Neural cell (in vitro differentiated cells): ENCODE results near the gene STXBP2. TPM values are rescaled to one million over a fixed set of nuclear protein-coding genes. Genes with fewer than 3 reads are reported as not detected.

ENCODE experiments used
- H2AFZ ChIP-seq: fragments of 200-600, 300-800 bp; sonication (generic), shearing (Covaris generic); 2 replicates; pipeline ENCODE4 v1.6.0; 2014; ENCODE audit warnings: low read depth, mild to moderate bottlenecking, antibody characterized with exemption, low read length, moderate library complexity
- H3F3A ChIP-seq: fragments of 200-600 bp; shearing (Covaris generic); 2 replicates; pipeline ENCODE4 v1.6.1; 2016; ENCODE audit warnings: mild to moderate bottlenecking, moderate library complexity, mixed read lengths, antibody characterized with exemption, low read length; ENCODE audit not compliant: insufficient read depth, poor library complexity, severe bottlenecking
- H3K27ac ChIP-seq: fragments of 200-600, 300-800 bp; sonication (generic), shearing (Covaris generic); 2 replicates; pipeline ENCODE4 v1.5.1; 2014; ENCODE audit warnings: mild to moderate bottlenecking, low read length, moderate library complexity
- H3K27me3 ChIP-seq: fragments of 300-800, 200-600 bp; sonication (generic), shearing (Covaris generic); 2 replicates; pipeline ENCODE4 v1.6.0; 2014; ENCODE audit warnings: mild to moderate bottlenecking, low read depth, low read length, moderate library complexity; ENCODE audit not compliant: insufficient read depth
- H3K36me3 ChIP-seq: fragments of 300-800, 200-600 bp; sonication (generic), shearing (Covaris generic); 2 replicates; pipeline ENCODE4 v1.5.1; 2014; ENCODE audit warnings: mild to moderate bottlenecking, antibody characterized with exemption, low read length, moderate library complexity; ENCODE audit not compliant: insufficient read depth
- H3K4me2 ChIP-seq: fragments of 300-800, 200-600 bp; sonication (generic), shearing (Covaris generic); 2 replicates; pipeline ENCODE4 v1.6.0; 2014; ENCODE audit warnings: mild to moderate bottlenecking, low read length
- H3K4me3 ChIP-seq: fragments of 300-800, 200-600 bp; sonication (generic), shearing (Covaris generic); 2 replicates; pipeline ENCODE4 v1.5.1; 2014; ENCODE audit warnings: mild to moderate bottlenecking, low read length, moderate library complexity
- H3K79me2 ChIP-seq: fragments of 200-600 bp; shearing (Covaris generic); replicated peaks from 2 replicates; pipeline ENCODE4 v1.6.0; 2014; ENCODE audit warnings: mild to moderate bottlenecking, low read length, moderate library complexity; ENCODE audit not compliant: insufficient read depth
- H3K9ac ChIP-seq: fragments of 300-800, 200-600 bp; sonication (generic), shearing (Covaris generic); 2 replicates; pipeline ENCODE4 v1.6.1; 2016; ENCODE audit warnings: mild to moderate bottlenecking, low read length, mixed read lengths
- H3K9me2 ChIP-seq: fragments of 200-600 bp; shearing (Covaris generic); 2 replicates; pipeline ENCODE4 v1.6.1; 2016; ENCODE audit warnings: mild to moderate bottlenecking, low read length, mixed read lengths; ENCODE audit not compliant: insufficient read depth
- H3K9me3 ChIP-seq: fragments of 200-600, 300-800 bp; sonication (generic), shearing (Covaris generic); 2 replicates; pipeline ENCODE4 v1.6.1; 2016; ENCODE audit warnings: mild to moderate bottlenecking, mixed run types, low read length, moderate library complexity, mixed read lengths
- H4K20me1 ChIP-seq: fragments of 200-600 bp; shearing (Covaris generic); 2 replicates; pipeline ENCODE4 v1.6.1; 2016; ENCODE audit warnings: mild to moderate bottlenecking, mixed run types; ENCODE audit not compliant: insufficient read depth
- EP300 ChIP-seq: fragments of 450-650 bp; conservative IDR thresholded peaks from 2 replicates; pipeline ENCODE4 v1.6.1; 2014; ENCODE audit warnings: antibody characterized with exemption, mild to moderate bottlenecking, moderate library complexity; ENCODE audit not compliant: poor library complexity, severe bottlenecking
- EZH2 ChIP-seq: fragments of 200-600, 300-800 bp; shearing (Covaris generic), sonication (generic); IDR thresholded peaks from 2 replicates; pipeline ENCODE4 v1.6.1; 2014; ENCODE audit warnings: antibody characterized with exemption, low read length, borderline replicate concordance, mild to moderate bottlenecking; ENCODE audit not compliant: insufficient read depth, poor library complexity, severe bottlenecking
- MXI1 ChIP-seq: fragments of 450-650 bp; conservative IDR thresholded peaks from 2 replicates; pipeline ENCODE4 v1.6.1; 2014; ENCODE audit warnings: antibody characterized with exemption, mild to moderate bottlenecking; ENCODE audit not compliant: poor library complexity, severe bottlenecking
- POLR2AphosphoS5 ChIP-seq: IDR thresholded peaks from 2 replicates; pipeline ENCODE4 v1.6.1; 2012
- RAD21 ChIP-seq: fragments of 450-650 bp; conservative IDR thresholded peaks from 2 replicates; pipeline ENCODE4 v1.6.1; 2014; ENCODE audit warnings: antibody characterized with exemption, mild to moderate bottlenecking, moderate library complexity
- SMC3 ChIP-seq: fragments of 450-650 bp; conservative IDR thresholded peaks from 2 replicates; pipeline ENCODE4 v1.6.1; 2014; ENCODE audit warnings: antibody characterized with exemption, mild to moderate bottlenecking, moderate library complexity; ENCODE audit not compliant: poor library complexity
- TAF1 ChIP-seq: IDR thresholded peaks from 2 replicates; pipeline ENCODE4 v1.6.1; 2012; ENCODE audit warnings: low read depth
- polyA plus RNA-seq: library from polyadenylated mRNA; depleted of rRNA; stranded (reverse); fragments of >200 nt; gene quantifications from 2 replicates; pipeline ENCODE4 v1.2.3, GENCODE V29; 2014
- TF ChIP-seq, protein P1 (sequence below): fragments of 450-650 bp; IDR thresholded peaks from 2 replicates; pipeline ENCODE4 v1.5.1; 2014; ENCODE audit warnings: antibody characterized with exemption, mild to moderate bottlenecking, moderate library complexity; ENCODE audit not compliant: poor library complexity, severe bottlenecking
- TF ChIP-seq, protein P2 (sequence below): IDR thresholded peaks from 2 replicates; pipeline ENCODE4 v1.6.1; 2012; ENCODE audit warnings: borderline replicate concordance

STXBP2 gene
- polyA plus RNA-seq, 1 donor from 2014 or later = 1.7 TPM

DNA sequence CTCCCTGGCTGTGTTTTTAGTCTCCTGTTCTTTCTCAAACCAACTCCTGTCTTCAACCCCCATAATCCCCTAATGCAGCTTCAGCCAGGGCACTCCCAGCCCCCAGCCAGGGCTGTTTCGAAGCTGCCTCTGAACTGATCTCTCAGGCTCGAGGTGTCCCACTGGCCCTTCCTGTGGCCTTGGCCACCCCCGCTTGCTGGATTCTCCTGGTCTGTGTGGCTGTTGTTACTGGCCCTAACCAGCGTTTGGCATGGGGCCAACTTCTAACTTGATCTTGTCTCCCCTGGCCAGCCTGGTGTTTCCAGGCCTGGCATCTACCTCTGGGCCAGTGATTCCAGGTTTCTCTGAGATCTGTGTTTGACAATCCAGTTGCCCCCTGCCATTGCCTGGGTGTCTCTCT lies 18.6 kb upstream of the STXBP2 start:
- Histone ChIP-seq H2AFZ (no peak overlapping the region), H3K4me2 (no peak overlapping the region), H3K9me2 (no peaks in the 10 kb centered on the region), H3F3A (no peaks in the 10 kb centered on the region), H3K4me3 (no peak overlapping the region), H3K79me2 (no peaks in the 10 kb centered on the region), H3K9me3 (no peaks in the 10 kb centered on the region), H3K9ac (no peak overlapping the region), H3K27me3 (no peaks in the 10 kb centered on the region), H4K20me1 (no peaks in the 10 kb centered on the region), H3K27ac (no peak overlapping the region), H3K36me3 (no peaks in the 10 kb centered on the region)
- TF ChIP-seq SMC3 (no peak), EZH2 (no peak), MXI1 (no peak)
- TF ChIP-seq, protein P1, sequence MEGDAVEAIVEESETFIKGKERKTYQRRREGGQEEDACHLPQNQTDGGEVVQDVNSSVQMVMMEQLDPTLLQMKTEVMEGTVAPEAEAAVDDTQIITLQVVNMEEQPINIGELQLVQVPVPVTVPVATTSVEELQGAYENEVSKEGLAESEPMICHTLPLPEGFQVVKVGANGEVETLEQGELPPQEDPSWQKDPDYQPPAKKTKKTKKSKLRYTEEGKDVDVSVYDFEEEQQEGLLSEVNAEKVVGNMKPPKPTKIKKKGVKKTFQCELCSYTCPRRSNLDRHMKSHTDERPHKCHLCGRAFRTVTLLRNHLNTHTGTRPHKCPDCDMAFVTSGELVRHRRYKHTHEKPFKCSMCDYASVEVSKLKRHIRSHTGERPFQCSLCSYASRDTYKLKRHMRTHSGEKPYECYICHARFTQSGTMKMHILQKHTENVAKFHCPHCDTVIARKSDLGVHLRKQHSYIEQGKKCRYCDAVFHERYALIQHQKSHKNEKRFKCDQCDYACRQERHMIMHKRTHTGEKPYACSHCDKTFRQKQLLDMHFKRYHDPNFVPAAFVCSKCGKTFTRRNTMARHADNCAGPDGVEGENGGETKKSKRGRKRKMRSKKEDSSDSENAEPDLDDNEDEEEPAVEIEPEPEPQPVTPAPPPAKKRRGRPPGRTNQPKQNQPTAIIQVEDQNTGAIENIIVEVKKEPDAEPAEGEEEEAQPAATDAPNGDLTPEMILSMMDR = no peak
- TF ChIP-seq, protein P2, sequence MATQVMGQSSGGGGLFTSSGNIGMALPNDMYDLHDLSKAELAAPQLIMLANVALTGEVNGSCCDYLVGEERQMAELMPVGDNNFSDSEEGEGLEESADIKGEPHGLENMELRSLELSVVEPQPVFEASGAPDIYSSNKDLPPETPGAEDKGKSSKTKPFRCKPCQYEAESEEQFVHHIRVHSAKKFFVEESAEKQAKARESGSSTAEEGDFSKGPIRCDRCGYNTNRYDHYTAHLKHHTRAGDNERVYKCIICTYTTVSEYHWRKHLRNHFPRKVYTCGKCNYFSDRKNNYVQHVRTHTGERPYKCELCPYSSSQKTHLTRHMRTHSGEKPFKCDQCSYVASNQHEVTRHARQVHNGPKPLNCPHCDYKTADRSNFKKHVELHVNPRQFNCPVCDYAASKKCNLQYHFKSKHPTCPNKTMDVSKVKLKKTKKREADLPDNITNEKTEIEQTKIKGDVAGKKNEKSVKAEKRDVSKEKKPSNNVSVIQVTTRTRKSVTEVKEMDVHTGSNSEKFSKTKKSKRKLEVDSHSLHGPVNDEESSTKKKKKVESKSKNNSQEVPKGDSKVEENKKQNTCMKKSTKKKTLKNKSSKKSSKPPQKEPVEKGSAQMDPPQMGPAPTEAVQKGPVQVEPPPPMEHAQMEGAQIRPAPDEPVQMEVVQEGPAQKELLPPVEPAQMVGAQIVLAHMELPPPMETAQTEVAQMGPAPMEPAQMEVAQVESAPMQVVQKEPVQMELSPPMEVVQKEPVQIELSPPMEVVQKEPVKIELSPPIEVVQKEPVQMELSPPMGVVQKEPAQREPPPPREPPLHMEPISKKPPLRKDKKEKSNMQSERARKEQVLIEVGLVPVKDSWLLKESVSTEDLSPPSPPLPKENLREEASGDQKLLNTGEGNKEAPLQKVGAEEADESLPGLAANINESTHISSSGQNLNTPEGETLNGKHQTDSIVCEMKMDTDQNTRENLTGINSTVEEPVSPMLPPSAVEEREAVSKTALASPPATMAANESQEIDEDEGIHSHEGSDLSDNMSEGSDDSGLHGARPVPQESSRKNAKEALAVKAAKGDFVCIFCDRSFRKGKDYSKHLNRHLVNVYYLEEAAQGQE = no peak

DNA sequence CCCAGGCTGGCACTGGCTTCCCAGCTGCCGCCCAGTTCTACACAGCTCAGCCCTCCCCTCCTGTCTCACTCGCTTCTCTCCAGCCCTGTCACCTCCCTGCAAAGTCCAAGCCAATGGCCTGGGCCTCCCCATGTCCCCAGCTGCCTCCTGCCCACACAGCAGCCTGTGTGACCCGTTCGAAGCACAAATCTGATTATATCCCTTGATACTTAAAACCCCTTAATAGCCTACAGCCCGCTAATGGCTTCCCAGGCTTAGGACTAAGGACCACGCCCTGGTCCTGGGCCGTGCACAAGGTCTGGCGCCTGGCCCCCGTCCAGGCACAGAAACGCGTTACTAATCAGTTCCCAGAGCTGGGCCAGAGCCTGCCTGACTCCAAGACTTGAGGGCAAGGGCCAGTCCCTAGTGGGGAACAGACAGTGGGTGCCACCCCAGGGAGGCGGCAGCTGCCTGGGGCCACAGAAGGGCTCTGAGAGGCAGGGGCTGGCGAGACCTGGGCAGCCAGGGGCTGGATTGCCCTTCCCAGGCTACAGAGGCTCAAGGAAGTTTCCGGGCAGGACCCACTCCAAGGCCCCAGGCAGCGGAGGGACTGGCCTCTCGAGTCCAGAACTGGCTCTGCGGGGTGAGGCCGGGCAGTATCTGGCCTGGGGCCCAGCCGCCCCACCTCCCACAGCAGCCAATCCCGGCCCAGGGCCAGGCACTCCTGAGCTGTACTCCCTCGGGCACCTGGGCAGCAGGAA lies 18.0 kb upstream of the STXBP2 start:
- Histone ChIP-seq H3K4me2 (no peak overlapping the region), H3K79me2 (no peaks in the 10 kb centered on the region), H3F3A (no peaks in the 10 kb centered on the region), H3K9ac (no peak overlapping the region), H3K27me3 (no peaks in the 10 kb centered on the region), H3K9me3 (no peaks in the 10 kb centered on the region), H2AFZ (no peak overlapping the region), H3K36me3 (no peaks in the 10 kb centered on the region), H3K27ac (no peak overlapping the region), H4K20me1 (no peaks in the 10 kb centered on the region), H3K9me2 (no peaks in the 10 kb centered on the region), H3K4me3 (no peak overlapping the region)
- TF ChIP-seq EZH2 (no peak), MXI1 (no peak), POLR2AphosphoS5 (no peak), EP300 (no peak), SMC3 (no peak), RAD21 (no peak), TAF1 (no peak)
- TF ChIP-seq, protein P2 = no peak
- TF ChIP-seq, protein P1 = no peak
